ENCODE measurements around the gene TCP11L2.
"Not testable (repeated sequence)": the region's sequence is repeated elsewhere in the genome, so short reads cannot be mapped to it uniquely, and the experiment has no call there.

TCP11L2 gene

GRCh38 chr12:106358396-106359241, 56.1 kb downstream of the TCP11L2 start:
- DNase-seq: no peak
- H3K4me1 ChIP-seq (ENCODE audit: control insufficient read depth, insufficient read depth, low read length, poor library complexity, severe bottlenecking): peaks cover 7% of the 10 kb centered on the region
- H3K9me3 ChIP-seq (ENCODE audit: control insufficient read depth, low read length): no peaks in the 10 kb centered on the region
- H3K27me3 ChIP-seq (replicated peaks; ENCODE audit: control insufficient read depth, insufficient read depth, low read length, poor library complexity, severe bottlenecking): no peaks in the 10 kb centered on the region
- H3K4me3 ChIP-seq (ENCODE audit: insufficient read depth, low read depth, low read length, poor library complexity, severe bottlenecking): peak overlapping the region; percentile 84
- peak overlapping the region; percentile 79 for H3K27ac ChIP-seq (ENCODE audit: insufficient read depth, low read length, poor library complexity, severe bottlenecking)
- H3K36me3 ChIP-seq (ENCODE audit: control insufficient read depth, insufficient read depth, low read length): no peaks in the 10 kb centered on the region

- Histone ChIP-seq H3K36me3 (ENCODE audit: control insufficient read depth, insufficient read depth, low read length) (no peaks in the 10 kb centered on the region), H3K4me3 (ENCODE audit: insufficient read depth, low read depth, low read length, poor library complexity, severe bottlenecking) (no peak overlapping the region)
- DNase-seq: no peak
These were observed 57.3 kb downstream of the TCP11L2 start for GRCh38 chr12:106359646-106360399.

GRCh38 chr12:106360400-106360994, 58.0 kb downstream of the TCP11L2 start:
- no peak for DNase-seq
- Histone ChIP-seq H3K9me3 (ENCODE audit: control insufficient read depth, low read length) (no peaks in the 10 kb centered on the region), H3K4me3 (ENCODE audit: insufficient read depth, low read depth, low read length, poor library complexity, severe bottlenecking) (no peak overlapping the region), H3K4me1 (ENCODE audit: control insufficient read depth, insufficient read depth, low read length, poor library complexity, severe bottlenecking) (peaks cover 7% of the 10 kb centered on the region), H3K27me3 (replicated peaks; ENCODE audit: control insufficient read depth, insufficient read depth, low read length, poor library complexity, severe bottlenecking) (no peaks in the 10 kb centered on the region), H3K27ac (ENCODE audit: insufficient read depth, low read length, poor library complexity, severe bottlenecking) (no peak overlapping the region), H3K36me3 (ENCODE audit: control insufficient read depth, insufficient read depth, low read length) (no peaks in the 10 kb centered on the region)

More at GRCh38 chr12:106359646-106360399, 57.3 kb downstream of the TCP11L2 start:
- Histone ChIP-seq H3K9me3 (ENCODE audit: control insufficient read depth, low read length) (no peaks in the 10 kb centered on the region), H3K27ac (ENCODE audit: insufficient read depth, low read length, poor library complexity, severe bottlenecking) (no peak overlapping the region), H3K27me3 (replicated peaks; ENCODE audit: control insufficient read depth, insufficient read depth, low read length, poor library complexity, severe bottlenecking) (no peaks in the 10 kb centered on the region), H3K4me1 (ENCODE audit: control insufficient read depth, insufficient read depth, low read length, poor library complexity, severe bottlenecking) (peaks cover 7% of the 10 kb centered on the region)

- Histone ChIP-seq H3K9me3 (ENCODE audit: control insufficient read depth, low read length) (no peaks in the 10 kb centered on the region), H3K27me3 (replicated peaks; ENCODE audit: control insufficient read depth, insufficient read depth, low read length, poor library complexity, severe bottlenecking) (no peaks in the 10 kb centered on the region)
These were observed 60.4 kb downstream of the TCP11L2 start for GRCh38 chr12:106362971-106363370.

GRCh38 chr12:106364261-106364660, 61.7 kb downstream of the TCP11L2 start:
- H3K9me3 ChIP-seq (ENCODE audit: control insufficient read depth, low read length): no peaks in the 10 kb centered on the region
- H3K4me1 ChIP-seq (ENCODE audit: control insufficient read depth, insufficient read depth, low read length, poor library complexity, severe bottlenecking): no peaks in the 10 kb centered on the region
- H3K4me3 ChIP-seq (ENCODE audit: insufficient read depth, low read depth, low read length, poor library complexity, severe bottlenecking): no peak overlapping the region
- no peaks in the 10 kb centered on the region for H3K27me3 ChIP-seq (replicated peaks; ENCODE audit: control insufficient read depth, insufficient read depth, low read length, poor library complexity, severe bottlenecking)
- peaks cover 7% of the 10 kb centered on the region for H3K36me3 ChIP-seq (ENCODE audit: control insufficient read depth, insufficient read depth, low read length)
- no peak for DNase-seq
- no peak overlapping the region for H3K27ac ChIP-seq (ENCODE audit: insufficient read depth, low read length, poor library complexity, severe bottlenecking)

More at GRCh38 chr12:106362971-106363370, 60.4 kb downstream of the TCP11L2 start:
- no peak overlapping the region for H3K4me3 ChIP-seq (ENCODE audit: insufficient read depth, low read depth, low read length, poor library complexity, severe bottlenecking)
- H3K27ac ChIP-seq (ENCODE audit: insufficient read depth, low read length, poor library complexity, severe bottlenecking): no peak overlapping the region
- peaks cover 7% of the 10 kb centered on the region for H3K4me1 ChIP-seq (ENCODE audit: control insufficient read depth, insufficient read depth, low read length, poor library complexity, severe bottlenecking)
- no peak for DNase-seq
- H3K36me3 ChIP-seq (ENCODE audit: control insufficient read depth, insufficient read depth, low read length): peaks cover 5% of the 10 kb centered on the region

- H3K27ac ChIP-seq (ENCODE audit: insufficient read depth, low read length, poor library complexity, severe bottlenecking): no peak overlapping the region
- DNase-seq: no peak
These were observed 67.3 kb downstream of the TCP11L2 start for GRCh38 chr12:106369624-106370346.

GRCh38 chr12:106378788-106379187, 76.3 kb downstream of the TCP11L2 start:
- no peaks in the 10 kb centered on the region for H3K27me3 ChIP-seq (replicated peaks; ENCODE audit: control insufficient read depth, insufficient read depth, low read length, poor library complexity, severe bottlenecking)
- H3K4me1 ChIP-seq (ENCODE audit: control insufficient read depth, insufficient read depth, low read length, poor library complexity, severe bottlenecking): no peaks in the 10 kb centered on the region
- no peaks in the 10 kb centered on the region for H3K9me3 ChIP-seq (ENCODE audit: control insufficient read depth, low read length)
- peaks cover 22% of the 10 kb centered on the region for H3K36me3 ChIP-seq (ENCODE audit: control insufficient read depth, insufficient read depth, low read length)
- H3K4me3 ChIP-seq (ENCODE audit: insufficient read depth, low read depth, low read length, poor library complexity, severe bottlenecking): no peak overlapping the region
- no peak overlapping the region for H3K27ac ChIP-seq (ENCODE audit: insufficient read depth, low read length, poor library complexity, severe bottlenecking)
- no peak for DNase-seq

More at GRCh38 chr12:106369624-106370346, 67.3 kb downstream of the TCP11L2 start:
- no peaks in the 10 kb centered on the region for H3K27me3 ChIP-seq (replicated peaks; ENCODE audit: control insufficient read depth, insufficient read depth, low read length, poor library complexity, severe bottlenecking)
- H3K4me1 ChIP-seq (ENCODE audit: control insufficient read depth, insufficient read depth, low read length, poor library complexity, severe bottlenecking): no peaks in the 10 kb centered on the region
- no peak overlapping the region for H3K4me3 ChIP-seq (ENCODE audit: insufficient read depth, low read depth, low read length, poor library complexity, severe bottlenecking)
- H3K9me3 ChIP-seq (ENCODE audit: control insufficient read depth, low read length): no peaks in the 10 kb centered on the region
- peaks cover 15% of the 10 kb centered on the region for H3K36me3 ChIP-seq (ENCODE audit: control insufficient read depth, insufficient read depth, low read length)

GRCh38 chr12:106380954-106381353, 78.4 kb downstream of the TCP11L2 start:
- no peak for DNase-seq

GRCh38 chr12:106381866-106382265, 79.3 kb downstream of the TCP11L2 start:
- H3K9me3 ChIP-seq (ENCODE audit: control insufficient read depth, low read length); H3K4me3 ChIP-seq (ENCODE audit: insufficient read depth, low read depth, low read length, poor library complexity, severe bottlenecking); H3K27me3 ChIP-seq (replicated peaks; ENCODE audit: control insufficient read depth, insufficient read depth, low read length, poor library complexity, severe bottlenecking); H3K4me1 ChIP-seq (ENCODE audit: control insufficient read depth, insufficient read depth, low read length, poor library complexity, severe bottlenecking); H3K27ac ChIP-seq (ENCODE audit: insufficient read depth, low read length, poor library complexity, severe bottlenecking); DNase-seq: not testable (repeated sequence)
- H3K36me3 ChIP-seq (ENCODE audit: control insufficient read depth, insufficient read depth, low read length): peaks cover 20% of the 10 kb centered on the region

More at GRCh38 chr12:106380954-106381353, 78.4 kb downstream of the TCP11L2 start:
- Histone ChIP-seq H3K27ac (ENCODE audit: insufficient read depth, low read length, poor library complexity, severe bottlenecking) (no peak overlapping the region), H3K27me3 (replicated peaks; ENCODE audit: control insufficient read depth, insufficient read depth, low read length, poor library complexity, severe bottlenecking) (no peaks in the 10 kb centered on the region), H3K36me3 (ENCODE audit: control insufficient read depth, insufficient read depth, low read length) (peaks cover 22% of the 10 kb centered on the region), H3K4me3 (ENCODE audit: insufficient read depth, low read depth, low read length, poor library complexity, severe bottlenecking) (no peak overlapping the region), H3K4me1 (ENCODE audit: control insufficient read depth, insufficient read depth, low read length, poor library complexity, severe bottlenecking) (no peaks in the 10 kb centered on the region), H3K9me3 (ENCODE audit: control insufficient read depth, low read length) (no peaks in the 10 kb centered on the region)

All from effector memory CD4-positive, alpha-beta T cell (primary cell).